ENCODE measurements around the gene MSI2.

MSI2 gene

GRCh38 chr17:57665696-57666095 lies 409.4 kb downstream of the MSI2 start:
- DNase-seq (ENCODE audit: low spot score) = no peak

- no peak for DNase-seq (ENCODE audit: low spot score)
Observed at GRCh38 chr17:57666201-57666870, 410.0 kb downstream of the MSI2 start.

GRCh38 chr17:57666946-57667345 lies 410.6 kb downstream of the MSI2 start:
- DNase-seq (ENCODE audit: low spot score) = no peak

GRCh38 chr17:57667461-57667923 lies 411.2 kb downstream of the MSI2 start:
- DNase-seq (ENCODE audit: low spot score) = no peak

GRCh38 chr17:57668332-57668731 lies 412.0 kb downstream of the MSI2 start:
- no peak for DNase-seq (ENCODE audit: low spot score)

- no peak for DNase-seq (ENCODE audit: low spot score)
Observed at GRCh38 chr17:57669671-57670529, 413.6 kb downstream of the MSI2 start.

GRCh38 chr17:57670769-57671569 lies 414.6 kb downstream of the MSI2 start:
- DNase-seq (ENCODE audit: low spot score) = no peak

GRCh38 chr17:57671667-57672632 lies 415.6 kb downstream of the MSI2 start:
- peak; percentile 59 for DNase-seq (ENCODE audit: low spot score)

- DNase-seq (ENCODE audit: low spot score) = no peak
Observed at GRCh38 chr17:57672971-57673370, 416.6 kb downstream of the MSI2 start.

- no peak for DNase-seq (ENCODE audit: low spot score)
Observed at GRCh38 chr17:57674894-57675293, 418.6 kb downstream of the MSI2 start.

GRCh38 chr17:57675427-57676387 lies 419.4 kb downstream of the MSI2 start:
- DNase-seq (ENCODE audit: low spot score) = no peak

GRCh38 chr17:57676543-57676942 lies 420.2 kb downstream of the MSI2 start:
- no peak for DNase-seq (ENCODE audit: low spot score)

GRCh38 chr17:57677301-57677700 lies 421.0 kb downstream of the MSI2 start:
- DNase-seq (ENCODE audit: low spot score) = no peak

- DNase-seq (ENCODE audit: low spot score) = no peak
Observed at GRCh38 chr17:57677858-57678257, 421.5 kb downstream of the MSI2 start.

- DNase-seq (ENCODE audit: low spot score) = no peak
Observed at GRCh38 chr17:57678393-57678792, 422.1 kb downstream of the MSI2 start.

- DNase-seq (ENCODE audit: low spot score) = no peak
Observed at GRCh38 chr17:57679356-57679755, 423.0 kb downstream of the MSI2 start.

GRCh38 chr17:57679906-57680695 lies 423.8 kb downstream of the MSI2 start:
- no peak for DNase-seq (ENCODE audit: low spot score)

- no peak for DNase-seq (ENCODE audit: low spot score)
Observed at GRCh38 chr17:57682701-57683100, 426.4 kb downstream of the MSI2 start.

All from COLO829 (cell line).